Duodenal mucosa (tissue), 2 donors: Measurements from ENCODE around the gene TEX14.
"Not testable (repeated sequence)": the region's sequence is repeated elsewhere in the genome, so short reads cannot be mapped to it uniquely, and the experiment has no call there.

Source experiments
- H3K27ac ChIP-seq: one replicate; pipeline ENCODE4 v1.7.0; 2013; ENCODE audit warnings: low read depth, low read length
- H3K27me3 ChIP-seq, 2 donors: one replicate each; pipeline ENCODE4 v1.7.0; 2013; ENCODE audit warnings: low read length in 2 of 2, control low read depth in 1 of 2; ENCODE audit not compliant: insufficient read depth in 2 of 2, control insufficient read depth in 1 of 2
- H3K36me3 ChIP-seq, 2 donors: one replicate each; pipeline ENCODE4 v1.7.0; 2013; ENCODE audit warnings: low read length in 2 of 2, control low read depth in 1 of 2; ENCODE audit not compliant: insufficient read depth in 2 of 2, control insufficient read depth in 1 of 2
- H3K4me1 ChIP-seq, 2 donors: one replicate each; pipeline ENCODE4 v1.7.0; 2013; ENCODE audit warnings: low read length in 2 of 2, control low read depth in 1 of 2; ENCODE audit not compliant: insufficient read depth in 2 of 2, control insufficient read depth in 1 of 2
- H3K4me3 ChIP-seq, 2 donors: one replicate each; pipeline ENCODE4 v1.7.0; 2013; ENCODE audit warnings: low read length in 2 of 2, low read depth in 1 of 2
- H3K9ac ChIP-seq, 2 donors: one replicate each; pipeline ENCODE4 v1.7.0; 2013; ENCODE audit warnings: low read length in 2 of 2, low read depth in 1 of 2
- H3K9me3 ChIP-seq, 2 donors: one replicate each; pipeline ENCODE4 v1.7.0; 2013; ENCODE audit warnings: low read length in 2 of 2, control low read depth in 1 of 2; ENCODE audit not compliant: control insufficient read depth in 1 of 2

The TEX14 gene

GRCh38 chr17:58658804-58659713 is 32.8 kb downstream of the TEX14 start:
- H3K9ac ChIP-seq: peak overlapping the region; percentile 78 to 79

GRCh38 chr17:58657962-58658803 is 33.7 kb downstream of the TEX14 start:
- H3K9me3 ChIP-seq, H3K36me3 ChIP-seq, H3K27me3 ChIP-seq, H3K27ac ChIP-seq: not testable (repeated sequence)
- Histone ChIP-seq H3K4me1 (peaks cover 0 to 11% of the 10 kb centered on the region in 2 donors), H3K9ac (peak overlapping the region; percentile 78 to 79), H3K4me3 (peak overlapping the region in 1 of 2 donors; percentile 65)

More at GRCh38 chr17:58658804-58659713, 32.8 kb downstream of the TEX14 start:
- Histone ChIP-seq H3K27ac (peak overlapping the region; percentile 65), H3K36me3 (no peaks in the 10 kb centered on the region), H3K4me1 (peaks cover 0 to 11% of the 10 kb centered on the region in 2 donors), H3K4me3 (peak overlapping the region; percentile 62 to 65), H3K9me3 (no peaks in the 10 kb centered on the region), H3K27me3 (no peaks in the 10 kb centered on the region)

- Histone ChIP-seq H3K9me3 (no peaks in the 10 kb centered on the region), H3K4me3 (no peak overlapping the region), H3K27me3 (no peaks in the 10 kb centered on the region), H3K27ac (no peak overlapping the region), H3K9ac (no peak overlapping the region), H3K4me1 (no peaks in the 10 kb centered on the region), H3K36me3 (no peaks in the 10 kb centered on the region)
Measured at GRCh38 chr17:58648236-58648635, 43.6 kb downstream of the TEX14 start.

- H3K27me3 ChIP-seq: no peaks in the 10 kb centered on the region
- H3K9ac ChIP-seq: no peak overlapping the region
- no peak overlapping the region for H3K4me3 ChIP-seq
- no peaks in the 10 kb centered on the region for H3K36me3 ChIP-seq
- no peak overlapping the region for H3K27ac ChIP-seq
- H3K9me3 ChIP-seq: no peaks in the 10 kb centered on the region
- H3K4me1 ChIP-seq: no peaks in the 10 kb centered on the region
Measured at GRCh38 chr17:58643147-58643546, 48.7 kb downstream of the TEX14 start.

- Histone ChIP-seq H3K36me3 (no peaks in the 10 kb centered on the region), H3K9ac (no peak overlapping the region), H3K4me1 (no peaks in the 10 kb centered on the region), H3K4me3 (no peak overlapping the region), H3K9me3 (no peaks in the 10 kb centered on the region), H3K27me3 (no peaks in the 10 kb centered on the region), H3K27ac (no peak overlapping the region)
Measured at GRCh38 chr17:58641887-58642311, 49.9 kb downstream of the TEX14 start.

- Histone ChIP-seq H3K9me3 (no peaks in the 10 kb centered on the region), H3K4me1 (no peaks in the 10 kb centered on the region), H3K27me3 (no peaks in the 10 kb centered on the region), H3K4me3 (no peak overlapping the region), H3K9ac (no peak overlapping the region), H3K27ac (no peak overlapping the region), H3K36me3 (no peaks in the 10 kb centered on the region)
Measured at GRCh38 chr17:58640202-58640601, 51.6 kb downstream of the TEX14 start.

GRCh38 chr17:58639681-58640080 is 52.2 kb downstream of the TEX14 start:
- no peaks in the 10 kb centered on the region for H3K27me3 ChIP-seq
- H3K4me3 ChIP-seq: no peak overlapping the region
- no peak overlapping the region for H3K9ac ChIP-seq
- no peaks in the 10 kb centered on the region for H3K36me3 ChIP-seq
- H3K9me3 ChIP-seq: no peaks in the 10 kb centered on the region
- no peaks in the 10 kb centered on the region for H3K4me1 ChIP-seq
- H3K27ac ChIP-seq: no peak overlapping the region

- Histone ChIP-seq H3K27ac (no peak overlapping the region), H3K4me1 (no peaks in the 10 kb centered on the region), H3K36me3 (no peaks in the 10 kb centered on the region), H3K9ac (no peak overlapping the region), H3K9me3 (no peaks in the 10 kb centered on the region), H3K4me3 (no peak overlapping the region), H3K27me3 (no peaks in the 10 kb centered on the region)
Measured at GRCh38 chr17:58637011-58637570, 54.8 kb downstream of the TEX14 start.

GRCh38 chr17:58632324-58633314 is 59.2 kb downstream of the TEX14 start:
- H3K4me3 ChIP-seq: peak overlapping the region; percentile 65 to 73
- peak overlapping the region; percentile 70 for H3K27ac ChIP-seq
- H3K4me1 ChIP-seq: no peaks in the 10 kb centered on the region
- H3K9ac ChIP-seq: peak overlapping the region; percentile 20 to 64
- no peaks in the 10 kb centered on the region for H3K9me3 ChIP-seq
- no peaks in the 10 kb centered on the region for H3K36me3 ChIP-seq
- no peaks in the 10 kb centered on the region for H3K27me3 ChIP-seq
